Keratinocyte (primary cell): ENCODE results near the gene NFATC1. TPM values are rescaled to one million over a fixed set of nuclear protein-coding genes. Genes with fewer than 3 reads are reported as not detected.

ENCODE experiments used
- DNase-seq: peaks from one replicate; pipeline ENCODE4 v3.0.0-alpha.2; 2011; ENCODE audit warnings: low read depth, missing footprints, low spot score
- FAIRE-seq: peaks from 2 replicates; lab custom pipeline; 2011; peaks lifted over from hg19 to GRCh38; lab: Jason Lieb, UNC
- H2AFZ ChIP-seq: 2 replicates; pipeline ENCODE4 v1.6.0; 2012; ENCODE audit warnings: low read length, control low read depth, inconsistent platforms; ENCODE audit not compliant: control insufficient read depth
- H3K27ac ChIP-seq: 2 replicates; pipeline ENCODE4 v1.5.1; 2011; ENCODE audit warnings: low read length; ENCODE audit not compliant: control insufficient read depth, insufficient read depth
- H3K27me3 ChIP-seq: 3 replicates; pipeline ENCODE4 v1.6.0; 2011; ENCODE audit warnings: low read length; ENCODE audit not compliant: control insufficient read depth, insufficient read depth; ENCODE audit errors: extremely low read depth
- H3K36me3 ChIP-seq, 2 experiments: 2 replicates in 1 of 2; 3 replicates in 1 of 2; pipeline ENCODE4 v1.5.1; 2011; ENCODE audit warnings: low read length in 2 of 2, mild to moderate bottlenecking in 1 of 2; ENCODE audit not compliant: control insufficient read depth in 2 of 2, insufficient read depth in 2 of 2; ENCODE audit errors: extremely low read depth in 1 of 2
- H3K4me1 ChIP-seq: 3 replicates; pipeline ENCODE4 v1.5.1; 2011; ENCODE audit warnings: low read length; ENCODE audit not compliant: control insufficient read depth, insufficient read depth; ENCODE audit errors: extremely low read depth
- H3K4me2 ChIP-seq: 3 replicates; pipeline ENCODE4 v1.6.0; 2011; ENCODE audit warnings: low read depth, low read length; ENCODE audit not compliant: control insufficient read depth, insufficient read depth; ENCODE audit errors: extremely low read depth
- H3K4me3 ChIP-seq, 3 experiments: fragments of 200-600 bp in 1 of 3; sonication (generic) in 1 of 3; 2 replicates in 2 of 3; 3 replicates in 1 of 3; pipeline ENCODE4 v1.5.1; 2011 to 2016; ENCODE audit warnings: low read length in 3 of 3, mild to moderate bottlenecking in 3 of 3, control low read depth in 2 of 3, inconsistent platforms in 1 of 3, low read depth in 1 of 3, mixed read lengths in 1 of 3, mixed run types in 1 of 3, moderate library complexity in 1 of 3; ENCODE audit not compliant: control insufficient read depth in 2 of 3, insufficient read depth in 2 of 3; ENCODE audit errors: extremely low read depth in 1 of 3
- H3K79me2 ChIP-seq: 2 replicates; pipeline ENCODE4 v1.6.0; 2012; ENCODE audit warnings: low read length; ENCODE audit not compliant: control insufficient read depth, insufficient read depth
- H3K9ac ChIP-seq: 3 replicates; pipeline ENCODE4 v1.6.0; 2011; ENCODE audit warnings: low read length; ENCODE audit not compliant: control insufficient read depth, insufficient read depth; ENCODE audit errors: extremely low read depth
- H3K9me1 ChIP-seq: 3 replicates; pipeline ENCODE4 v1.6.0; 2011; ENCODE audit warnings: low read length; ENCODE audit not compliant: control insufficient read depth, insufficient read depth; ENCODE audit errors: extremely low read depth
- H3K9me3 ChIP-seq: 2 replicates; pipeline ENCODE4 v1.5.1; 2012; ENCODE audit warnings: low read depth, low read length; ENCODE audit not compliant: control insufficient read depth
- H4K20me1 ChIP-seq: 3 replicates; pipeline ENCODE4 v1.6.0; 2011; ENCODE audit warnings: low read length; ENCODE audit not compliant: control insufficient read depth, insufficient read depth; ENCODE audit errors: extremely low read depth
- CTCF ChIP-seq, 3 experiments: IDR thresholded peaks in 1 of 3; conservative IDR thresholded peaks in 1 of 3; optimal IDR thresholded peaks in 1 of 3; 2 replicates in 2 of 3; 3 replicates in 1 of 3; pipeline versions ENCODE3 to v1.5.1; 2011; ENCODE audit warnings: low read length in 3 of 3, mild to moderate bottlenecking in 3 of 3, moderate library complexity in 2 of 3, control low read depth in 1 of 3, inconsistent platforms in 1 of 3; ENCODE audit not compliant: insufficient read depth in 2 of 3; ENCODE audit errors: extremely low read depth in 1 of 3
- EZH2 ChIP-seq: IDR thresholded peaks from one replicate; pipeline ENCODE4 v1.6.1; 2012; ENCODE audit warnings: inconsistent platforms, mild to moderate bottlenecking, low read length, moderate library complexity
- dilution Hi-C: fragments of 300-500 bp; cut with MboI; formaldehyde crosslinking; loops from one replicate; pipeline ENCODE4 v1.7.0; 2020; ENCODE audit warnings: low sequenced_read_pairs; ENCODE audit not compliant: extremely low pct_ligation_motif_present
- polyA plus RNA-seq, 5 experiments: library from polyadenylated mRNA; depleted of rRNA in 3 of 5; stranded (reverse) in 3 of 5; stranded (forward) in 1 of 5; unstranded in 1 of 5; fragments of >200 nt; gene quantifications; 1 replicate in 1 of 5; 2 replicates in 3 of 5; 3 replicates in 1 of 5; pipeline versions ENCODE4 v1.2.1 to v1.2.3, GENCODE V29; 2011 to 2012; ENCODE audit warnings: missing spikeins in 2 of 5, low read depth in 1 of 5, low replicate concordance in 1 of 5

NFATC1 gene
- polyA plus RNA-seq, 1 donor (not counting 4 experiments of a cell fraction or from before 2014, with no cell fraction given) = 0.77 TPM

- no peak overlapping the region for H3K4me3 ChIP-seq
- no peaks in the 10 kb centered on the region for H3K27me3 ChIP-seq
- H3K9me3 ChIP-seq = no peaks in the 10 kb centered on the region
- DNase-seq (no peak), FAIRE-seq (no peak)
- no peak overlapping the region for H3K4me2 ChIP-seq
- H2AFZ ChIP-seq = no peak overlapping the region
- TF ChIP-seq CTCF (optimal IDR thresholded peaks at IDR 0.05 in 1 of 3, IDR thresholded peaks at IDR 0.05 in 1 of 3, conservative IDR thresholded peaks at IDR 0.05 in 1 of 3; ENCODE audit: extremely low read depth in 1 of 3, insufficient read depth in 2 of 3, low read length in 3 of 3) (no peak), EZH2 (no peak)
- dilution Hi-C loops = no loop called here
- no peaks in the 10 kb centered on the region for H3K79me2 ChIP-seq
- H3K9me1 ChIP-seq = no peaks in the 10 kb centered on the region
- no peak overlapping the region for H3K27ac ChIP-seq
- no peaks in the 10 kb centered on the region for H4K20me1 ChIP-seq
- H3K36me3 ChIP-seq = peaks cover 0 to 8% of the 10 kb centered on the region in 2 experiments
- no peak overlapping the region for H3K9ac ChIP-seq
- no peaks in the 10 kb centered on the region for H3K4me1 ChIP-seq
These were observed 20.9 kb downstream of the NFATC1 start for GRCh38 chr18:79416677-79417052.

- no peaks in the 10 kb centered on the region for H3K9me3 ChIP-seq
- no peak overlapping the region for H3K4me2 ChIP-seq
- TF ChIP-seq CTCF (optimal IDR thresholded peaks at IDR 0.05 in 1 of 3, IDR thresholded peaks at IDR 0.05 in 1 of 3, conservative IDR thresholded peaks at IDR 0.05 in 1 of 3; ENCODE audit: extremely low read depth in 1 of 3, insufficient read depth in 2 of 3, low read length in 3 of 3) = no peak
- no peak for TF ChIP-seq EZH2
- H3K27ac ChIP-seq = no peak overlapping the region
- H3K36me3 ChIP-seq = peaks cover 0 to 8% of the 10 kb centered on the region in 2 experiments
- DNase-seq (no peak), FAIRE-seq (no peak)
- H3K9me1 ChIP-seq = no peaks in the 10 kb centered on the region
- no peaks in the 10 kb centered on the region for H3K4me1 ChIP-seq
- H3K79me2 ChIP-seq = no peaks in the 10 kb centered on the region
- H3K4me3 ChIP-seq = no peak overlapping the region
- H2AFZ ChIP-seq = no peak overlapping the region
- H3K9ac ChIP-seq = no peak overlapping the region
- no peaks in the 10 kb centered on the region for H3K27me3 ChIP-seq
- no peaks in the 10 kb centered on the region for H4K20me1 ChIP-seq
- dilution Hi-C loops = no loop called here
These were observed 22.5 kb downstream of the NFATC1 start for GRCh38 chr18:79418236-79418635.
